HG02970 (cell line): Measurements from ENCODE around the gene PRKD1.
"Not testable (repeated sequence)": the region's sequence is repeated elsewhere in the genome, so short reads cannot be mapped to it uniquely, and the experiment has no call there.

ENCODE experiments used
- ATAC-seq: cut with Tn5 transposase; IDR thresholded peaks from one replicate; pipeline ENCODE4 v1.9.1; 2021; ENCODE audit warnings: mild to moderate bottlenecking, moderate library complexity, moderate number of reproducible peaks; ENCODE audit not compliant: unreplicated experiment, low FRiP score

PRKD1 gene

GRCh38 chr14:29752221-29752923 lies 175.3 kb downstream of the PRKD1 start:
- no peak for ATAC-seq

DNA sequence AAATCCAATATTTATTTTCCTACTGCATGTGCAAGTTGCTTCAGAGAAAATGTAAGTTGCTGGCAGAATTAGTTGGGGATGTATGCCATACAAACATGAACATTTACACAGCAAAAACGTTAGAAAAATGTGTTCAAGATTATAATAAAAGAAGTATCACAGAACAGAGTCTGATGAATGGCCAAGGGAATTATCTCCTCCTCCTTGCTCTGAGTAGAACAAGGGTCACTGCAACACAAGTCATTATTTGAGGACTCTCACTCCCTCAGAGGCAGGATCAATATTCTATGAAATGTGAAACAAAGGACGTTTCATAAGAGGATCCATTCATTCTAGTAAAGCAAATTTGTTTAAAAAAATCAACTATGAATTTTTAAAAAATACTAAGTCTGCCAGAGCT lies 177.8 kb downstream of the PRKD1 start:
- no peak for ATAC-seq

DNA sequence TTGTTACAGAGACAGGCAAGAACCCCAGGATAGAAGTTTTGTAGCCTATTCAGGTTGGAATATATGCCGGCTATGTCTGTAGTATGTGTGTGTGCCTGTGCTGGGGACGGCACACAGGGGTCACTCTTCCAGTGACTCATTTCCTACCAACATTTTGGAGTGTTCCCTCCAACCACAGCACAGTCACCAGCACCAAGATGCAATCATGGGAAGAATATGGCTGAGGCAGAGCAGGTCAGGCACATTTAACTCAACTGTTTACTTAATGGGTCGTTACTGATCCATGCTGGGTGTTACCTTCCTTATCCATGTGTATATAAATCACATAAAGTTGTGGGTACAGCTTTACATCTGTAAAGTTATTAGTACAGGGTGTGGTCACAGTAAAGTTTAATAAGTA lies 178.3 kb downstream of the PRKD1 start:
- no peak for ATAC-seq

DNA sequence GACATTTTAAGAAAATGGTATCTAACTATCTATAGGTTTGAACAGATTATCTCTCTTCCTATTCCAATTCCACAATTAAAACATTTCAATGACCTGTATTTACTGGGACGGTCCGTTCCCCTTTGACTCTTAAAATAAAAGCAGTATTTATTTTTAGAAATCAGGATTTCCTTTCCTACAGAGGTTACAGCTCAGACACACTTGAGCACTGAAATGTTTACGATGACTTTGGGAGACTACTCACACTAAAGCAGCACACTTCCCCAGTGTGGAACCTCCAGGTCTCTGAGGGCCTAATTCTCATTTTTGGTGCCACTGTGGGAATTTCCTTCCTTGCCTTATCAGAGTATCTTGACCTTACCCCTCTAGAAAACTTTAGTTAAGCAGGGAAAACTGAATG lies 181.8 kb downstream of the PRKD1 start:
- ATAC-seq = no peak

- ATAC-seq = no peak
These were observed 184.1 kb downstream of the PRKD1 start for GRCh38 chr14:29743531-29743930.

DNA sequence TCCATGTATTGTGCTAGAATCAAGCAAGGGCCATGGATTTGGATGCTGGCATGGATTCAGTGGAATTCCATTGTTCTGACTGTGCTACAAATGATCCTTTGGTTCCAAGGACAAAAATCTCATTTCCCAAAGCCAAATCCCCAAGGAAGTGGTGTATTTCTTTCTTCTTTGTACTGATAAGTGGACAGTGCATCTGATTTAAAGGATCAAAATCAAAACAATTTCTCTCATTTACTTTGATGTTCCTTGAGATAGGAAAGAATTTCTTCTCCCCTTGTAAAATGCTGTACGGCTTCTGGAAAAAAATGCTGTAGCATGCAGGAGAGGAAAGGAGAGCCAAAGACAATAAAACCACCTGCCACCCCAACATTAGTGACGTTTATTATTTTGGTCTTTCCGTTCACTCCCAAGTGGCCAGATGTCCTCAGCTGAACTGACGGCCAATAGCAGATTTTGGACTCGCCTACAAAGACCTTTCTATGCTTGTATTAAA lies 185.7 kb downstream of the PRKD1 start:
- no peak for ATAC-seq

- ATAC-seq = no peak
These were observed 187.2 kb downstream of the PRKD1 start for GRCh38 chr14:29740491-29740890.

DNA sequence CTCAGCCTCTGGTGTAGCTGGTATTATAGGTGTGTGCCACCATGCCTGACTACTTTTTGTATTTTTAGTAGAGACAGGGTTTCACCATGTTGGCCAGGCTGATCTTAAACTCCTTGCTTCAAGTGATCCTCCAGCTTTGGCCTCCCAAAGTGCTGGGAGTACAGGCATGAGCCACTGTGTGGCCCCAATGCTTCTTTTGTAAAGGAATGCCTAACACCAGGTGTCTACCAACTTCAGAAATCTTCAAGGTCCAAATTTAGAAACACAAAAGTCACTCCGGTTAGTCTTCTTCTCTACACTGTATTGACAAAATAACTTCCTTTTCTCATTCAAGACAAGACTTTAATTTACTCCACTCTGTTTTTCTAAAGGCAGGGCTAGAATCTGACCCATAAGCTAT lies 188.7 kb downstream of the PRKD1 start:
- ATAC-seq = no peak

GRCh38 chr14:29738056-29738455 lies 189.6 kb downstream of the PRKD1 start:
- no peak for ATAC-seq

- no peak for ATAC-seq
These were observed 192.2 kb downstream of the PRKD1 start for GRCh38 chr14:29735459-29735858.

DNA sequence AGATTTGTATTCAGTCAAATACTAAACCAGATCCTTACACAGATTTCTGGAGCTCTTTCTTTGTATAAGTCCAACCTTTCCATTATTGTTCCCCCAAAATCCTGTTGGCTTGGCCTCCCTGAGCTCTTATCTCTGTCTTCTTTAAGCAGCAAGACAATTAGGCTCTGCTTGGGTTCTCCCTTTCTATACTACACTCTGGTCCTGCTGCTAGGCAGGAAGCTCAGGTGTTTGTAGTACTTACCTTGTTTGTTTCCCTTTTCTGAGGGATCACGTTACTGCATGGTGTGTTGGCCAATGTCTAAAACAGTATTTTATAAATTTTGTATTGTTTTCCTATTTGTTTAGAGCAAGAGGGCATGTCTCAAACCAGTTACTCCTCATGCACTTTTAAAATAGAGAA lies 192.9 kb downstream of the PRKD1 start:
- no peak for ATAC-seq

DNA sequence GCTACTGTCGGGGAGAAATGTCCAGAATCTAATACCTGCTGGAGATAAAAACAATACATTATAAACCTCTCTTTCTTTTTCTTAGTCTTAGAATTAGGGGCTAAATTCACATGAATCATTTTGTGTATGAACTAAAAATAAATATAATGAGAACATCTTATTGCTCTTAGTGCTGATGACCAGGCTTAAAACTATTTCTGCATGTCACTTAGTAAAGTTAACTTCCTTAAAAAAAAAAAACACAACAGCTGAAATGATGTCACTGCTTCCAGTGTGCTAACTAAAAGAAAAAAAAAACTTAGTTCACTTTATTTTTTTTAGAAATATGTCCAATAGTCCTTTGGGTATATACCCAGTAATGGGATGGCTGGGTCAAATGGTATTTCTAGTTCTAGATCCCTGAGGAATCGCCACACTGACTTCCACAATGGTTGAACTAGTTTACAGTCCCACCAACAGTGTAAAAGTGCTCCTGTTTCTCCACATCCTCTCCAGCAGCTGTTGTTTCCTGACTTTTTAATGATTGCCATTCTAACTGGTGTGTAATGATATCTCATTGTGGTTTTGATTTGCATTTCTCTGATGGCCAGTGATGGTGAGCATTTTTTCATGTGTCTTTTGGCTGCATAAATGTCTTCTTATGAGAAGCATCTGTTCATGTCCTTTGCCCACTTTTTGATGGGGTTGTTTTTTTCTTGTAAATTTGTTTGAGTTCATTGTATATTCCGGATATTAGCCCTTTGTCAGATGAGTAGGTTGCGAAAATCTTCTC lies 200.9 kb downstream of the PRKD1 start:
- ATAC-seq = not testable (repeated sequence)

DNA sequence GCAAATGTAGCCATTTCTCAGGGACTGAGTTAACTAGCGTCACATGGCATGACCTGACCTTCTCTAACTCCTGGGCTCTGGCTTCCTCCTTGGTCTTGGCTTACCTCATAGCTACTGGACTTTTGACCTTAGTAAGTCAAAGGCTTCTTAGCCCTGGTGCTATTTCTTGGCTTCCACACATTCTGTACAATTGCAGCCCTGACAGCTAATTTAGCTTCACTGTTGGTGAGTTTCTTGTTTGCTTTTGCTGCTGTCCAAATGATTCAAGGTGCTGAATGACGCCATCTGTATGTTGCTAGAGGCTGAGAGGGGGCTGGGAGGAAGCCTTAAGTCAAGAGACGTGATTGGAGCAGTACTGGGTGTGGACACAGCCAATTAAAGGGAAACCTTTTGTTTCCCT lies 202.7 kb downstream of the PRKD1 start:
- ATAC-seq = no peak

GRCh38 chr14:29722831-29723230 lies 204.8 kb downstream of the PRKD1 start:
- ATAC-seq = no peak

GRCh38 chr14:29721586-29721985 lies 206.1 kb downstream of the PRKD1 start:
- ATAC-seq = no peak

- ATAC-seq = no peak
These were observed 209.7 kb downstream of the PRKD1 start for GRCh38 chr14:29717901-29718300.

DNA sequence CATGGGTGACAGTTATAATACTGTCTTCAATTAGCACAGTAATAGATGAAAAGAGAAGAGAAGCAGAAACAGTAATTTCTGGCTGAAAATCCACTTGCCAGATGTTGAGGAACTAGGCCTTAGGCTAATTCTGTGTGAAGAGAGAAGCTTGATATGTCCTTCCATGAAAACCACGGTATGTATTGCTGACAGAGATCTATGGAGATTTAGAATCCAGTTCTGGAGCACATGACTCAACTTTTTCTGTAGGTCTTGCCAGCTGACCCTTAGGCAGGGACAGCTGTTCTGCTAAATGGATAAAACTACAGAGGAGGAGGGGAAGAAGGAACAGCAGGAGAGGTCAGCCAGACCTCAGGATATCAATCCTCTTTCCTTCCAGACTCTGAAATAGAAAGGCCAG lies 211.5 kb downstream of the PRKD1 start:
- ATAC-seq = no peak

DNA sequence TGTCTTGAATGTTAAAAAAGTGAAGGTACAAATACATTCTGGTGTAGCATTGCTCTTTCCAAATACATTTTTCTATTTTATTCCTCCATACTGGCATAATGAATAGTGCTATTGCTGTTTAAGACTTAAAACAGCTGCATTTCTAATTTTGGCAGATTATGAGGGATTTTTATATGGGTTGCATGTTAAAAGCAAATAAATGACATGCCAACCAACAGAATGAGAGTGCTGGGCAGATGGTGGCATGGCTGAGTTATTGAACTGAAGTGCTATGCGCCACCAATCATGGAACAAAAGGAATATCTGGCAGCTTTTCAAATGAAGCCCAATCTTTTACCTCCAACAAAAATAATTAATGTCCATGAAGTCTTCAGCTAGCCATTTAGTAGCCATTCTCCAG lies 215.0 kb downstream of the PRKD1 start:
- no peak for ATAC-seq

GRCh38 chr14:29710015-29710414 lies 217.6 kb downstream of the PRKD1 start:
- ATAC-seq = no peak

GRCh38 chr14:29709490-29709889 lies 218.2 kb downstream of the PRKD1 start:
- no peak for ATAC-seq

GRCh38 chr14:29706700-29707099 lies 220.9 kb downstream of the PRKD1 start:
- no peak for ATAC-seq

GRCh38 chr14:29705801-29706200 lies 221.8 kb downstream of the PRKD1 start:
- ATAC-seq = no peak
